Right atrium auricular region (tissue), 2 donors: ENCODE data around the gene C4orf51. TPM values are rescaled to one million over a fixed set of nuclear protein-coding genes. Genes with fewer than 3 reads are reported as not detected.

Experiments used
- DNase-seq: peaks from one replicate; pipeline ENCODE4 v3.0.0-alpha.2; 2019; ENCODE audit warnings: low spot score
- H3K27ac ChIP-seq, 2 donors: fragments of 200-600 bp; sonication (generic); 1 replicate in 1 of 2; 2 replicates in 1 of 2; pipeline ENCODE4 v1.5.1; 2016 to 2019
- H3K27me3 ChIP-seq, 2 donors: fragments of 200-600 bp; sonication (generic); one replicate each; pipeline versions ENCODE4 v1.5.1 to v1.6.0; 2017 to 2019
- H3K36me3 ChIP-seq: fragments of 200-600 bp; sonication (generic); one replicate; pipeline ENCODE4 v1.5.1; 2016
- H3K4me1 ChIP-seq, 2 donors: fragments of 200-600 bp; sonication (generic); one replicate each; pipeline versions ENCODE4 v1.5.1 to v1.6.0; 2017 to 2019
- H3K4me3 ChIP-seq, 2 donors: fragments of 200-600 bp; sonication (generic); 1 replicate in 1 of 2; 2 replicates in 1 of 2; pipeline ENCODE4 v1.5.1; 2017 to 2019; ENCODE audit warnings: mild to moderate bottlenecking in 1 of 2, moderate library complexity in 1 of 2
- H3K9me3 ChIP-seq, 2 donors: fragments of 200-600 bp; sonication (generic); one replicate each; pipeline ENCODE4 v1.5.1; 2019
- CTCF ChIP-seq, 2 donors: fragments of 200-600 bp; sonication (generic); IDR thresholded peaks; one replicate each; pipeline ENCODE4 v1.5.1; 2019; ENCODE audit warnings: antibody characterized with exemption in 2 of 2
- total RNA-seq, 2 donors: library from RNA; depleted of rRNA; stranded (reverse); fragments of >200 nt; gene quantifications; one replicate each; pipeline ENCODE4 v1.1.0, GENCODE V29; 2016

The C4orf51 gene
- total RNA-seq, 2 donors from 2014 or later: not detected

GRCh38 chr4:145644699-145645098, 35.2 kb upstream of the C4orf51 start:
- no peak for TF ChIP-seq CTCF (IDR thresholded peaks at IDR 0.05)

GRCh38 chr4:145656156-145656555, 23.8 kb upstream of the C4orf51 start:
- no peak for DNase-seq
- H3K27me3 ChIP-seq: no peaks in the 10 kb centered on the region
- H3K4me1 ChIP-seq: no peaks in the 10 kb centered on the region
- H3K36me3 ChIP-seq: peaks cover 6% of the 10 kb centered on the region
- TF ChIP-seq CTCF (IDR thresholded peaks at IDR 0.05): no peak
- H3K4me3 ChIP-seq: no peak overlapping the region
- no peak overlapping the region for H3K27ac ChIP-seq
- no peaks in the 10 kb centered on the region for H3K9me3 ChIP-seq

More at GRCh38 chr4:145644699-145645098, 35.2 kb upstream of the C4orf51 start:
- peaks cover 4% of the 10 kb centered on the region for H3K36me3 ChIP-seq
- H3K4me3 ChIP-seq: no peak overlapping the region
- no peak for DNase-seq
- H3K27ac ChIP-seq: no peak overlapping the region
- no peaks in the 10 kb centered on the region for H3K27me3 ChIP-seq
- no peaks in the 10 kb centered on the region for H3K9me3 ChIP-seq
- H3K4me1 ChIP-seq: peaks cover 0 to 6% of the 10 kb centered on the region in 2 donors

GRCh38 chr4:145660064-145660463, 19.9 kb upstream of the C4orf51 start:
- Histone ChIP-seq H3K4me3 (no peak overlapping the region), H3K9me3 (no peaks in the 10 kb centered on the region), H3K27ac (no peak overlapping the region), H3K27me3 (no peaks in the 10 kb centered on the region), H3K36me3 (peaks cover 6% of the 10 kb centered on the region), H3K4me1 (no peaks in the 10 kb centered on the region)
- TF ChIP-seq CTCF (IDR thresholded peaks at IDR 0.05): no peak
- no peak for DNase-seq

DNA sequence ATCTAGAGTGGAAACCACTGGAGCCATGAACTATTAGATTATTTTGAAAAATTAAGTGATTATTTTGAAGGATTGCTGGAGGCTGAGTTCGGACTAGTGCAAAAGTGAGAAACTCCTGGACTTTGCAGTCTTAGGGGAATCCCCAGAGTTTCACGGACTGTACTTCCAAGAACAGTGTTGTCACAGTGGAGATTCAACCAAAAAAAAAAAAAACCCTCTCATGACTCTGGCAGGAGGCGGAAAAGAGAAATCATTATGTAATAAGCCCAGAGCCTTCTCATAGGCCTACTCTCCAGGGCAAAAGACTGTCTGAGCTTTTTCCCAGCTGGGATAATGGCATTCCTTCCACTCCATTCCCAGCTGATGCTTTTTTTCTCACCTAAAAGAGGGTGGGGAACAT, 16.8 kb upstream of the C4orf51 start:
- TF ChIP-seq CTCF (IDR thresholded peaks at IDR 0.05): no peak
- H3K36me3 ChIP-seq: no peaks in the 10 kb centered on the region
- no peak for DNase-seq
- H3K27ac ChIP-seq: no peak overlapping the region
- H3K9me3 ChIP-seq: no peaks in the 10 kb centered on the region
- H3K4me3 ChIP-seq: no peak overlapping the region
- no peaks in the 10 kb centered on the region for H3K4me1 ChIP-seq
- no peaks in the 10 kb centered on the region for H3K27me3 ChIP-seq

- Histone ChIP-seq H3K4me3 (no peak overlapping the region), H3K4me1 (no peaks in the 10 kb centered on the region), H3K27ac (no peak overlapping the region), H3K36me3 (no peaks in the 10 kb centered on the region), H3K9me3 (no peaks in the 10 kb centered on the region), H3K27me3 (no peaks in the 10 kb centered on the region)
- no peak for DNase-seq
- no peak for TF ChIP-seq CTCF (IDR thresholded peaks at IDR 0.05)
Observed at GRCh38 chr4:145665773-145666172, 14.2 kb upstream of the C4orf51 start.

- Histone ChIP-seq H3K4me3 (no peak overlapping the region), H3K9me3 (no peaks in the 10 kb centered on the region), H3K36me3 (no peaks in the 10 kb centered on the region), H3K27ac (no peak overlapping the region), H3K27me3 (no peaks in the 10 kb centered on the region), H3K4me1 (no peaks in the 10 kb centered on the region)
- no peak for TF ChIP-seq CTCF (IDR thresholded peaks at IDR 0.05)
- no peak for DNase-seq
Observed at GRCh38 chr4:145670422-145670821, 9.5 kb upstream of the C4orf51 start.
